HG03565 (cell line): ENCODE data around the gene SMIM22.

Experiments
- ATAC-seq: cut with Tn5 transposase; IDR thresholded peaks from one replicate; pipeline ENCODE4 v1.9.1; 2021; ENCODE audit warnings: mild to moderate bottlenecking, moderate library complexity; ENCODE audit not compliant: unreplicated experiment

Gene SMIM22

GRCh38 chr16:4814542-4815173 is 19.5 kb downstream of the SMIM22 start:
- ATAC-seq = no peak

- ATAC-seq = no peak
These were observed 25.5 kb downstream of the SMIM22 start for GRCh38 chr16:4820652-4821051.

GRCh38 chr16:4825196-4825595 is 30.0 kb downstream of the SMIM22 start:
- ATAC-seq = no peak

- no peak for ATAC-seq
These were observed 31.4 kb downstream of the SMIM22 start for GRCh38 chr16:4826526-4826925.

GRCh38 chr16:4826980-4827379 is 31.8 kb downstream of the SMIM22 start:
- ATAC-seq = no peak

- no peak for ATAC-seq
These were observed 33.6 kb downstream of the SMIM22 start for GRCh38 chr16:4828567-4829321.

GRCh38 chr16:4830408-4830807 is 35.2 kb downstream of the SMIM22 start:
- ATAC-seq = no peak

- ATAC-seq = no peak
These were observed 36.4 kb downstream of the SMIM22 start for GRCh38 chr16:4831616-4832015.

GRCh38 chr16:4832698-4833343 is 37.7 kb downstream of the SMIM22 start:
- no peak for ATAC-seq

- no peak for ATAC-seq
These were observed 38.4 kb downstream of the SMIM22 start for GRCh38 chr16:4833584-4833983.

- no peak for ATAC-seq
These were observed 41.6 kb downstream of the SMIM22 start for GRCh38 chr16:4836727-4837126.

GRCh38 chr16:4837733-4838501 is 42.7 kb downstream of the SMIM22 start:
- ATAC-seq = no peak

- no peak for ATAC-seq
These were observed 44.8 kb downstream of the SMIM22 start for GRCh38 chr16:4839942-4840341.

- no peak for ATAC-seq
These were observed 45.8 kb downstream of the SMIM22 start for GRCh38 chr16:4840984-4841383.
